GM21360 (cell line): ENCODE measurements around the gene LIMK2.

Experiments used
- ATAC-seq: cut with Tn5 transposase; IDR thresholded peaks from one replicate; pipeline ENCODE4 v1.9.1; 2021; ENCODE audit warnings: mild to moderate bottlenecking, moderate library complexity; ENCODE audit not compliant: unreplicated experiment

LIMK2 gene

DNA sequence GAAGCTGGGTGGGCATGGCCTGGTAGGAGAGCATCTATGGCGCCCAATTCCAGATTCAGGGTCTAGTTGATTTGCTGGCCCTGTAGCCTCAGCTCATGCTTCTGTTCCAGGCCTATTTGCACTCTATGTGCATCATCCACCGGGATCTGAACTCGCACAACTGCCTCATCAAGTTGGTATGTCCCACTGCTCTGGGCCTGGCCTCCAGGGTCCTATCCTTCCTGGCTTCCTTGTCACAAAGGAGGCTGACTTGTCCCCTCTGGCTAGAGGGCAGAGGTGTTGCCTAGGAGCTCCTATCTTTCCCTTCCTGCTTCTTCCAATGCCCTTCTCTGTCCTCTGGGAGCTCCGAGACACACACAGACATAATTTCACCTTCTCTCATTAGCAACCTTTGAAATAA is 58.9 kb downstream of the LIMK2 start:
- no peak for ATAC-seq

DNA sequence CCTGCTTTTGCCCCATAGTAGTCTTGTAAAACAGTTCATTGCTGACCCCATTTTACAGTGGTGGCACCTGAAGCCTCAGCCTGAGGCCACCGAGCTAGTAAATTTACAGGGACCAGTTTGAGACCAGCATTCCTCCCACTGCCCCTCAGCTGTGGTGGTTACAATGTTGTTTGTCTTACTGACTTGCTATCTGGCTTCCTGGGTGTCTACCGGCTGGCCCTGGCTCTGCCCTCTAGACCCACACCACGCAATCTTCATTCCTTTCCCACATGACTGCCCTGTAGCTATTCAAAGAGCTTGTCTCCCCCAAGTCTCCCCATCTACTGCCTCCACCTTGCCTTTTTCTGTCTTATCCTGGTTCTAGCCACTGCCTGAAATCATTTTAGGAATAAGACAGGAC is 59.4 kb downstream of the LIMK2 start:
- no peak for ATAC-seq

DNA sequence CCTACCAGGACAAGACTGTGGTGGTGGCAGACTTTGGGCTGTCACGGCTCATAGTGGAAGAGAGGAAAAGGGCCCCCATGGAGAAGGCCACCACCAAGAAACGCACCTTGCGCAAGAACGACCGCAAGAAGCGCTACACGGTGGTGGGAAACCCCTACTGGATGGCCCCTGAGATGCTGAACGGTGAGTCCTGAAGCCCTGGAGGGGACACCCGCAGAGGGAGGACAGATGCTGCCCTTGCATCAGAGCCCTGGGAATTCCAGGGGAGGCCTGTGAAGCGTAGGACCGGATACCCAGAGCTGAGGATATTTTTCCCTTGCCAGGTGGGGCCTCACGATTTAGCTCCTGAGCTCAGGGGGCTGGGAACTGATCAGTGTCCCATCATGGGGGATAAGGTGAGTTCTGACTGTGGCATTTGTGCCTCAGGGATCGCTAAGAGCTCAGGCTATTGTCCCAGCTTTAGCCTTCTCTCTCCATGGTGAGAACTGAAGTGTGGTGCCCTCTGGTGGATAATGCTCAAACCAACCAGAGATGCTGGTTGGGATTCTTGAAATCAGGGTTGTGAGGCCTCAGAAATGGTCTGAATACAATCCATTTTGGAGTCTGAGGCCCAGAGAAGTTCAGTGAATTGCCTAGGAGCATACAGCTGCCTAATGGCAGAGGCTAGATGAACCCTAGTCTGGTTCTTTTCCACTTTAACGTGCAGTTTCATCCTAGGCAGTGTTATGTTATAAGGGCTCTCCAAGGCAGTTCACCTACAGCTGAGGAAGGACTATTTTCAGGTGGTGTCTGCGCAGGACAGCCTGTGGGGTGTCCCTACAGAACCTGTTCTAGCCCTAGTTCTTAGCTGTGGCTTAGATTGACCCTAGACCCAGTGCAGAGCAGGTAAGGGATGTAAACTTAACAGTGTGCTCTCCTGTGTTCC is 60.7 kb downstream of the LIMK2 start:
- ATAC-seq = no peak

DNA sequence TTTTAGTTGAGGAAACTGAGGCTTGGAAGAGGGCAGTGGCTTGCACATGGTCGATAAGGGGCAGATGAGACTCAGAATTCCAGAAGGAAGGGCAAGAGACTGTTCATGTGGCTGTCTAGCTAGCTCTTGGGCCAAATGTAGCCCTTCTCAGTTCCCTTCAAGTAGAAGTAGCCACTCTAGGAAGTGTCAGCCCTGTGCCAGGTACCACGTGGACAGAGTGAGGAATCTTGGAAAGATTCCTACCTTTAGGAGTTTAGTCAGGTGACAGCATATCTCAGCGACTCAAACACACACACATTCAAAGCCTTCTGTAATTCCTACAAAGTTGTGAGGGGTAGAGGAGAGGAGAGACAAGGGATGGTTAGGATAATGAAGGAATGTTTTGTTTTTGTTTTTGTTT is 61.9 kb downstream of the LIMK2 start:
- no peak for ATAC-seq

- no peak for ATAC-seq
Measured at GRCh38 chr22:31275018-31275417, 62.9 kb downstream of the LIMK2 start.

DNA sequence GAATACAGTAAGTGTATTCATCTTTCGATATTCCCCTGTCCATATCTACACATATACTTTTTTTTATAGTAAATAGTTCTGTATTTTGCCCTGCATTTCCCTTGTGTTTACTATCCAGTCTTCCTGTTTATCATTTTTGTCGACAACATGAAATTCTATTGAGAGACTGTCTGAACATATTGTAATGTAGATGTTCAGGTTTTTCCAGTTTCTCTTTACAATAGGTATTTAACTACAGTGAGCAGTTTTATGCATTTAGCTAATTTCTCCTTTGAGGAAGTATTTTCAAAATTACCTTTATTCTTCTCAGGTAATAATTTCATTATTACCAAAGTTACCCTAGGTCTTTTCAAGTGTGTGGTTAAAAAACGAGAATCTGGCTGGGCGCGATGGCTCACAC is 63.5 kb downstream of the LIMK2 start:
- no peak for ATAC-seq

DNA sequence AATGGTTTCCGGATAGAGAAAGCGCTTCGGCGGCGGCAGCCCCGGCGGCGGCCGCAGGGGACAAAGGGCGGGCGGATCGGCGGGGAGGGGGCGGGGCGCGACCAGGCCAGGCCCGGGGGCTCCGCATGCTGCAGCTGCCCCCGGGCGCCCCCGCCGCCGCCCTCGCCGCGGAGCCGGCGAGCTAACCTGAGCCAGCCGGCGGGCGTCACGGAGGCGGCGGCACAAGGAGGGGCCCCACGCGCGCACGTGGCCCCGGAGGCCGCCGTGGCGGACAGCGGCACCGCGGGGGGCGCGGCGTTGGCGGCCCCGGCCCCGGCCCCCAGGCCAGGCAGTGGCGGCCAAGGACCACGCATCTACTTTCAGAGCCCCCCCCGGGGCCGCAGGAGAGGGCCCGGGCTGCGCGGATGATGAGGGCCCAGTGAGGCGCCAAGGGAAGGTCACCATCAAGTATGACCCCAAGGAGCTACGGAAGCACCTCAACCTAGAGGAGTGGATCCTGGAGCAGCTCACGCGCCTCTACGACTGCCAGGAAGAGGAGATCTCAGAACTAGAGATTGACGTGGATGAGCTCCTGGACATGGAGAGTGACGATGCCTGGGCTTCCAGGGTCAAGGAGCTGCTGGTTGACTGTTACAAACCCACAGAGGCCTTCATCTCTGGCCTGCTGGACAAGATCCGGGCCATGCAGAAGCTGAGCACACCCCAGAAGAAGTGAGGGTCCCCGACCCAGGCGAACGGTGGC is 64.5 kb downstream of the LIMK2 start:
- no peak for ATAC-seq

GRCh38 chr22:31277741-31278140 is 65.6 kb downstream of the LIMK2 start:
- ATAC-seq = no peak

GRCh38 chr22:31278151-31278621 is 66.1 kb downstream of the LIMK2 start:
- ATAC-seq = no peak

DNA sequence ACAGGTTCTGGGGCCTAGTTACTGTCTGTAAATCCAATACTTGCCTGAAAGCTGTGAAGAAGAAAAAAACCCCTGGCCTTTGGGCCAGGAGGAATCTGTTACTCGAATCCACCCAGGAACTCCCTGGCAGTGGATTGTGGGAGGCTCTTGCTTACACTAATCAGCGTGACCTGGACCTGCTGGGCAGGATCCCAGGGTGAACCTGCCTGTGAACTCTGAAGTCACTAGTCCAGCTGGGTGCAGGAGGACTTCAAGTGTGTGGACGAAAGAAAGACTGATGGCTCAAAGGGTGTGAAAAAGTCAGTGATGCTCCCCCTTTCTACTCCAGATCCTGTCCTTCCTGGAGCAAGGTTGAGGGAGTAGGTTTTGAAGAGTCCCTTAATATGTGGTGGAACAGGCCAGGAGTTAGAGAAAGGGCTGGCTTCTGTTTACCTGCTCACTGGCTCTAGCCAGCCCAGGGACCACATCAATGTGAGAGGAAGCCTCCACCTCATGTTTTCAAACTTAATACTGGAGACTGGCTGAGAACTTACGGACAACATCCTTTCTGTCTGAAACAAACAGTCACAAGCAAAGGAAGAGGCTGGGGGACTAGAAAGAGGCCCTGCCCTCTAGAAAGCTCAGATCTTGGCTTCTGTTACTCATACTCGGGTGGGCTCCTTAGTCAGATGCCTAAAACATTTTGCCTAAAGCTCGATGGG is 66.7 kb downstream of the LIMK2 start:
- no peak for ATAC-seq

DNA sequence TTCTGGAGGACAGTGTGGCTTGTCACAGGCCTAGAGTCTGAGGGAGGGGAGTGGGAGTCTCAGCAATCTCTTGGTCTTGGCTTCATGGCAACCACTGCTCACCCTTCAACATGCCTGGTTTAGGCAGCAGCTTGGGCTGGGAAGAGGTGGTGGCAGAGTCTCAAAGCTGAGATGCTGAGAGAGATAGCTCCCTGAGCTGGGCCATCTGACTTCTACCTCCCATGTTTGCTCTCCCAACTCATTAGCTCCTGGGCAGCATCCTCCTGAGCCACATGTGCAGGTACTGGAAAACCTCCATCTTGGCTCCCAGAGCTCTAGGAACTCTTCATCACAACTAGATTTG is 67.2 kb downstream of the LIMK2 start:
- ATAC-seq = no peak

DNA sequence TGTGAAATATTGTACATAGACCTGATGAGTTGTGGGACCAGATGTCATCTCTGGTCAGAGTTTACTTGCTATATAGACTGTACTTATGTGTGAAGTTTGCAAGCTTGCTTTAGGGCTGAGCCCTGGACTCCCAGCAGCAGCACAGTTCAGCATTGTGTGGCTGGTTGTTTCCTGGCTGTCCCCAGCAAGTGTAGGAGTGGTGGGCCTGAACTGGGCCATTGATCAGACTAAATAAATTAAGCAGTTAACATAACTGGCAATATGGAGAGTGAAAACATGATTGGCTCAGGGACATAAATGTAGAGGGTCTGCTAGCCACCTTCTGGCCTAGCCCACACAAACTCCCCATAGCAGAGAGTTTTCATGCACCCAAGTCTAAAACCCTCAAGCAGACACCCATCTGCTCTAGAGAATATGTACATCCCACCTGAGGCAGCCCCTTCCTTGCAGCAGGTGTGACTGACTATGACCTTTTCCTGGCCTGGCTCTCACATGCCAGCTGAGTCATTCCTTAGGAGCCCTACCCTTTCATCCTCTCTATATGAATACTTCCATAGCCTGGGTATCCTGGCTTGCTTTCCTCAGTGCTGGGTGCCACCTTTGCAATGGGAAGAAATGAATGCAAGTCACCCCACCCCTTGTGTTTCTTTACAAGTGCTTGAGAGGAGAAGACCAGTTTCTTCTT is 67.9 kb downstream of the LIMK2 start:
- ATAC-seq = no peak

DNA sequence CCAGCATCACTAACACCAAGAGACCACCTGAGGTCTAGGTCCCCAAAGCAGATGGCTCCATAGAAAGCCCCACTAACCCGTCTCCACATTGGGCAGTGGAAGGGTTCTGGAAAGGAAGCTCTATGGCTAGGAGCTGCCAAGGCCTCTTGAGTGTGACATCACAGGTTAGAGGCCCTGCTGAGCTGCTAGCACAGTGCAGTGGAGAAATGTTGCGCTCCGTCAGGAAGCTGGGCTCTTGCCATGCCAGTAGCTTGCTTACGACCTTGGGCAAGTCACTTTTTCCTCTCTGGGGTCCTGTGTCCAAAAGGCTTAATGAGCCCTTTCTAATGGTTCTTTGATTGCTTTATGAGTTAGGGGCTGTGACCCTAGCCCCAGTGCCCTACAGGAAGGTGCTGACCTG is 69.6 kb downstream of the LIMK2 start:
- ATAC-seq = no peak

DNA sequence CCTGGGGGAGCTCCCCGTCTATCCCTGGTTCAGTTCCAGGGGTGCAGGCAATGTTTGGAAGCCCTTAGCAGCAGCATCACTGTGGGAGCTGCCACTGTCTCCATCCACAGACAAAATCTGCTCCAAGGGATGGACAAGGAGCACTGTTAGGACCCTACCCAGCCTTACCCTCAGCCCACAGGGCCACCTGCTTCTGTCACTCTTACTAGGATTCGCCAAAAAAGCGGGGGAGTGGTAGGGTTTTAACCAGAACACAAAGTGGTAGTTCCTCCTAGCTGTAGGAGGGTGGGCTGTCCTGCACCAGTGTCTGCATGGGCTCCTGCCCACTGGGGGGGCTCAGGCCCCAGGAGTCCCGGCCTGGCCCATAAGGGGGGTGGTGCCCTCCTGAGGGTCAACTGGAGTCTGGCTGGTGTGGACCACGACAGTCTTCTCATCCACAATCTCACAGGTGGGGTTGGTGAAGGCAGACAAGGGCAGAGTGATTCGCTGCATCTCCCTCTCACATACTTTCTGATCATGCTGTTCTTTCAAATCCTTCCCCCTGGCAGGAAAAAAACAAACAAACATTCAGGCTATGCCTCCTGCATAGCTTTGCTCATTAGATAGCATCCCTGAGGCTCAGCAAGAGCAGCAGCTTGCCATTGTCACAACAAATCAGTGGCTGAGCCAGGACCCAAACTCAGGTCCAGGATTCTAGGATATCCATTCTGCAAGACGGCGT is 70.8 kb downstream of the LIMK2 start:
- ATAC-seq = no peak

DNA sequence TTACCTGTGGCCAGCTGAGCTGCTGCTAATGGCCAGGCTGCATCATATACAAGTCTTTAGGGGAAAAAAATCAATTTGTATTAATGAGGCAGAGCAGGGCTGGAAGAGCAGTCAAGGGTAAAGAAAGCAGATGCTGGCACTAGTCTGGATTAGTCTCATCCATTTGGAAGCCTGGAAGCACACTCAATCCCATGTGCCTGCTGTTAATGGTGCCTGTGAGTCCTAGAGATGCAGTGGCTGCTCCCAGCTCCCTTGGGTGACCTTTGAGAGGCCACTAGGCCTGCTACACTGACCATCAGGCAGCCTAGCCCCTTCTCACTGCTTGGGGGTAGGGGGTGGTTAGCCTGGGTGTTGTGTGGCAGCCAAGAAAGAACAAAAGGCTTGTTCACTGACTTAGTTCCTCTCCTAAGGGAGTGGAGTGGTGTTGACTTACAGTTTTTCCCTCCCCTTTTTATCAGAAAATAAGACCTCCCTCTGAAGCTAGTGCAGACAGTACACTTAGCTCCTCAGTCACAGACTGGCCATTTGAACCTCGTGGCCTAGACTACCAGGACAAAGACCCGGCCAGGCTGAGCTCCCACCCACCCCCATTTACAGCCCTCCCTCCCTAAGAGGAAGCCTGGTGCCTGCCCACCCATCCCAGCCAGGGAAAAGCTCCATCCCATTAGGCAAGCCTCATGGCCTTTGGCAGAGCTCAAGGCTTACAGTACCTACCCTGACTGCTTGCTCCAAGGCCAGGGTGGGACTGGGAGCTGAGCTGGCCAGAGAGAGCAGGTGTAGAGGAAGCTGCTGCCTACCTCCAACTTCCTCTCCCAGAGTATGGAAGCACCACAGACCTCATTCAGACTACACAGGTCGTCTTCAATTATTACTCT is 72.4 kb downstream of the LIMK2 start:
- ATAC-seq = no peak

DNA sequence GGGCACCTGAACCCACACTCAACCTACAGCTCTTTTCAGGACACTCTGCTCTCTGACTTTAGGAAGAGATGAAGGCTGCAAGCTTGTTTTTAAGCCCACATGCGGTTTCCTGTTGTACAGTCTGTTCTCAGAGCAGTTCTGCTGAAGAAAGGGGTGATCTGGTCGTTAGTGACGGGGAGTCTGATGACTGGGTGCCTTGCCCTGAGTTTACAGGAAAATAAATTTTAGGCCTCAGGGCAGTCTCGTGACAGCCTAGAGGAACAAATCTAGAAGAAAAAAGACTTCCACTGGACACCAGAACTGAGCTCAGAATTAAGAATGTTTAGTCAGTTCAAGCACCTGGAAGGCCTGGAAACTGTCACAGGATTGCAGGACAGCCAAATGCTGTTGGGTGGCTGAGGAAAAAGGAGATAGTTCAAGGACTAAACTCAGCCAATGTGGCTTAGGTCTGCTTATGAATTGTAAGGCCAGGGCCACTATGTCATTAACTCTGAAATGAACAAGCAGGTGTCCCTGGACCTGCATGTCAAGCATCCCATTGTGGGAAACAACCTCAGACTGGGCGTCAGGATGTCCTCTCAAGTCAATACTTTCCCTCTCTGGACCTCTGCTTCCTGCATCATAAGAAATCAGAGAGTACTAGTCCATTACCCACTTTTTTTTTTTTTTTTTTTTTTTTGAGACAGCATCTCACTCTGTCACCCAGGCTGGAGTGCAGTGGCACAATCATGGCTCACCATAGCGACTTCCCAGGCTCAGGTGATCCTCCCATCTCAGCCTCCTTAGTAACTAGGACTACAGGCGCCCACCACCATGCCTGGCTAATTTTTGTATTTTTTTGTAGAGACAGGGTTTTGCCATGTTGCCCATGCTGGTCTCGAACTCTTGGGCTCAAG is 74.5 kb downstream of the LIMK2 start:
- ATAC-seq = no peak

- ATAC-seq = no peak
Measured at GRCh38 chr22:31287818-31288495, 75.9 kb downstream of the LIMK2 start.
